Gastrocnemius medialis (tissue), 4 donors: ENCODE data around the gene BIK. TPM values are rescaled to one million over a fixed set of nuclear protein-coding genes. Genes with fewer than 3 reads are reported as not detected.

Source experiments
- ATAC-seq, 2 donors: fragments of 150-250 bp; one replicate each; pipeline ENCODE4 v1.9.1; 2016
- DNase-seq, 2 donors: peaks; one replicate each; pipeline ENCODE4 v3.0.0-alpha.2; 2019
- H3K27ac ChIP-seq, 4 donors: fragments of 200-600 bp; sonication (generic); 1 replicate in 1 of 4; 2 replicates in 3 of 4; pipeline ENCODE4 v1.5.1; 2016 to 2018; ENCODE audit warnings: mild to moderate bottlenecking in 2 of 4, moderate library complexity in 1 of 4
- H3K27me3 ChIP-seq, 3 donors: fragments of 200-600 bp; sonication (generic) in 2 of 3; 1 replicate in 1 of 3; 2 replicates in 2 of 3; pipeline versions ENCODE4 v1.5.1 to v1.6.0; 2016 to 2019; ENCODE audit warnings: mild to moderate bottlenecking in 1 of 3, moderate library complexity in 1 of 3
- H3K36me3 ChIP-seq, 2 donors: fragments of 200-600 bp; sonication (generic) in 1 of 2; one replicate each; pipeline ENCODE4 v1.5.1; 2017 to 2018
- H3K4me1 ChIP-seq, 2 donors: fragments of 200-600 bp; sonication (generic) in 1 of 2; one replicate each; pipeline ENCODE4 v1.5.1; 2016 to 2017; ENCODE audit warnings: mild to moderate bottlenecking in 2 of 2
- H3K4me3 ChIP-seq, 4 donors: fragments of 200-600 bp; sonication (generic) in 3 of 4; 1 replicate in 1 of 4; 2 replicates in 3 of 4; pipeline ENCODE4 v1.5.1; 2016 to 2019; ENCODE audit warnings: mild to moderate bottlenecking in 2 of 4
- H3K9me3 ChIP-seq, 3 donors: fragments of 200-600 bp; sonication (generic) in 2 of 3; 1 replicate in 1 of 3; 2 replicates in 2 of 3; pipeline ENCODE4 v1.5.1; 2016 to 2019
- CTCF ChIP-seq, 5 experiments: fragments of 450-650 bp in 3 of 5; fragments of 200-600 bp in 2 of 5; sonication (generic) in 2 of 5; IDR thresholded peaks in 4 of 5; conservative IDR thresholded peaks in 1 of 5; 1 replicate in 4 of 5; 2 replicates in 1 of 5; pipeline ENCODE4 v1.5.1; 2016 to 2019; ENCODE audit warnings: antibody characterized with exemption in 5 of 5, mild to moderate bottlenecking in 3 of 5, moderate library complexity in 3 of 5
- POLR2A ChIP-seq, 2 donors: fragments of 450-650 bp; IDR thresholded peaks; one replicate each; pipeline ENCODE4 v1.6.1; 2017; ENCODE audit warnings: antibody characterized with exemption in 2 of 2, mild to moderate bottlenecking in 2 of 2, moderate library complexity in 2 of 2
- in situ Hi-C, 4 donors: fragments of 200-750 bp; cut with MboI; loops; one replicate each; pipeline versions ENCODE4 v1.15.0 to v1.8.0; 2017; ENCODE audit warnings: low sequenced_read_pairs in 4 of 4
- intact Hi-C: fragments of 100-400 bp; cut with DNase I; formaldehyde crosslinking; loops from one replicate; pipeline ENCODE4 v1.15.1; 2023; ENCODE audit warnings: low total_unique reads
- total RNA-seq, 4 donors: library from RNA; depleted of rRNA; stranded (reverse); fragments of >200 nt; gene quantifications; one replicate each; pipeline versions ENCODE4 v1.1.0 to v1.2.3, GENCODE V29; 2016

Gene BIK
- total RNA-seq, 4 donors from 2014 or later = not detected

GRCh38 chr22:43160497-43161126 is 50.1 kb downstream of the BIK start:
- no peaks in the 10 kb centered on the region for H3K27me3 ChIP-seq
- H3K4me3 ChIP-seq = no peak overlapping the region
- intact Hi-C loops = no loop called here
- DNase-seq (no peak), ATAC-seq (no peak)
- H3K36me3 ChIP-seq = peaks cover 0 to 11% of the 10 kb centered on the region in 2 donors
- TF ChIP-seq POLR2A (IDR thresholded peaks at IDR 0.05) (no peak), CTCF (IDR thresholded peaks at IDR 0.05 in 4 of 5, conservative IDR thresholded peaks at IDR 0.05 in 1 of 5) (no peak)
- no peaks in the 10 kb centered on the region for H3K9me3 ChIP-seq
- in situ Hi-C loops = no loop called here
- no peak overlapping the region for H3K27ac ChIP-seq
- H3K4me1 ChIP-seq = peaks cover 0 to 3% of the 10 kb centered on the region in 2 donors

- DNase-seq (no peak), ATAC-seq (no peak)
- Histone ChIP-seq H3K36me3 (peaks cover 0 to 14% of the 10 kb centered on the region in 2 donors), H3K9me3 (no peaks in the 10 kb centered on the region), H3K27ac (no peak overlapping the region), H3K4me1 (no peaks in the 10 kb centered on the region), H3K4me3 (no peak overlapping the region), H3K27me3 (no peaks in the 10 kb centered on the region)
- TF ChIP-seq CTCF (IDR thresholded peaks at IDR 0.05 in 4 of 5, conservative IDR thresholded peaks at IDR 0.05 in 1 of 5) = no peak
- TF ChIP-seq POLR2A (IDR thresholded peaks at IDR 0.05) = no peak
- intact Hi-C loops = no loop called here
- in situ Hi-C loops = no loop called here
These were observed 52.0 kb downstream of the BIK start for GRCh38 chr22:43162412-43163150.

GRCh38 chr22:43163241-43163795 is 52.8 kb downstream of the BIK start:
- no peaks in the 10 kb centered on the region for H3K4me1 ChIP-seq
- no peak for ATAC-seq
- H3K36me3 ChIP-seq = peaks cover 0 to 20% of the 10 kb centered on the region in 2 donors
- no peak for TF ChIP-seq POLR2A (IDR thresholded peaks at IDR 0.05)
- no peak for TF ChIP-seq CTCF (IDR thresholded peaks at IDR 0.05 in 4 of 5, conservative IDR thresholded peaks at IDR 0.05 in 1 of 5)
- H3K27me3 ChIP-seq = no peaks in the 10 kb centered on the region
- in situ Hi-C loops = no loop called here
- no peaks in the 10 kb centered on the region for H3K9me3 ChIP-seq
- intact Hi-C loops = no loop called here
- no peak overlapping the region for H3K27ac ChIP-seq
- no peak overlapping the region for H3K4me3 ChIP-seq
- DNase-seq = no peak

- intact Hi-C loops = no loop called here
- no peaks in the 10 kb centered on the region for H3K4me1 ChIP-seq
- H3K27ac ChIP-seq = no peak overlapping the region
- no peaks in the 10 kb centered on the region for H3K9me3 ChIP-seq
- no peak for DNase-seq
- peaks cover 0 to 20% of the 10 kb centered on the region in 2 donors for H3K36me3 ChIP-seq
- in situ Hi-C loops = no loop called here
- no peaks in the 10 kb centered on the region for H3K27me3 ChIP-seq
- ATAC-seq = no peak
- no peak overlapping the region for H3K4me3 ChIP-seq
- TF ChIP-seq CTCF (IDR thresholded peaks at IDR 0.05 in 4 of 5, conservative IDR thresholded peaks at IDR 0.05 in 1 of 5) (no peak), POLR2A (IDR thresholded peaks at IDR 0.05) (no peak)
These were observed 54.1 kb downstream of the BIK start for GRCh38 chr22:43164636-43165035.
